AG09309 (cell line): ENCODE data around the gene SEC16B.

Source experiments
- DNase-seq: peaks from one replicate; pipeline ENCODE4 v3.0.0-alpha.2; 2010; ENCODE audit warnings: low read depth
- H3K4me3 ChIP-seq: 2 replicates; pipeline ENCODE4 v1.5.1; 2011; ENCODE audit warnings: mild to moderate bottlenecking, low read depth, low read length, moderate library complexity; ENCODE audit not compliant: control insufficient read depth
- TF ChIP-seq, protein P1 (sequence below): IDR thresholded peaks from 2 replicates; pipeline ENCODE4 v1.5.1; 2011; ENCODE audit warnings: mild to moderate bottlenecking, low read depth, low read length, inconsistent platforms; ENCODE audit not compliant: insufficient read depth, control insufficient read depth; ENCODE audit errors: missing control alignments

SEC16B gene

DNA sequence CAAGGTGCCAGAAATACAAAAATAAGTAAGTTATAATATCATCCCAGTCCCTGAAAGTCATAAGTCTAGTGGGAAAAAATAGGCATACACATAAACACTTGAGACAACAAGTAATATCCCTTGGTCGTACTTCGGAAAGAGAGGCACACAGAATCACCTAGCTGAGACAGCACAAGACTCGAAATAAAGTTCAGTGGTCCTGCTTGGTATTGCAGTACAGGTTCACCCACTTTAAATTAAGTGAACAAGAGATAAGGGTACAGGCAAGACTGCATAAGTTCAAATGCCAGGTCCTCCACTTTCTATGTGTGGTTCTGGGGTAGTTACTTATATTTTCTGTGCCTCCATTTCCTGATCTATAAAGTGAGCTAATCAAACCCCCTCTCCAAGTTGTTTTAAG is 47.6 kb downstream of the SEC16B start:
- H3K4me3 ChIP-seq, result no peak overlapping the region
- TF ChIP-seq, protein P1, sequence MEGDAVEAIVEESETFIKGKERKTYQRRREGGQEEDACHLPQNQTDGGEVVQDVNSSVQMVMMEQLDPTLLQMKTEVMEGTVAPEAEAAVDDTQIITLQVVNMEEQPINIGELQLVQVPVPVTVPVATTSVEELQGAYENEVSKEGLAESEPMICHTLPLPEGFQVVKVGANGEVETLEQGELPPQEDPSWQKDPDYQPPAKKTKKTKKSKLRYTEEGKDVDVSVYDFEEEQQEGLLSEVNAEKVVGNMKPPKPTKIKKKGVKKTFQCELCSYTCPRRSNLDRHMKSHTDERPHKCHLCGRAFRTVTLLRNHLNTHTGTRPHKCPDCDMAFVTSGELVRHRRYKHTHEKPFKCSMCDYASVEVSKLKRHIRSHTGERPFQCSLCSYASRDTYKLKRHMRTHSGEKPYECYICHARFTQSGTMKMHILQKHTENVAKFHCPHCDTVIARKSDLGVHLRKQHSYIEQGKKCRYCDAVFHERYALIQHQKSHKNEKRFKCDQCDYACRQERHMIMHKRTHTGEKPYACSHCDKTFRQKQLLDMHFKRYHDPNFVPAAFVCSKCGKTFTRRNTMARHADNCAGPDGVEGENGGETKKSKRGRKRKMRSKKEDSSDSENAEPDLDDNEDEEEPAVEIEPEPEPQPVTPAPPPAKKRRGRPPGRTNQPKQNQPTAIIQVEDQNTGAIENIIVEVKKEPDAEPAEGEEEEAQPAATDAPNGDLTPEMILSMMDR, result no peak
- no peak for DNase-seq

DNA sequence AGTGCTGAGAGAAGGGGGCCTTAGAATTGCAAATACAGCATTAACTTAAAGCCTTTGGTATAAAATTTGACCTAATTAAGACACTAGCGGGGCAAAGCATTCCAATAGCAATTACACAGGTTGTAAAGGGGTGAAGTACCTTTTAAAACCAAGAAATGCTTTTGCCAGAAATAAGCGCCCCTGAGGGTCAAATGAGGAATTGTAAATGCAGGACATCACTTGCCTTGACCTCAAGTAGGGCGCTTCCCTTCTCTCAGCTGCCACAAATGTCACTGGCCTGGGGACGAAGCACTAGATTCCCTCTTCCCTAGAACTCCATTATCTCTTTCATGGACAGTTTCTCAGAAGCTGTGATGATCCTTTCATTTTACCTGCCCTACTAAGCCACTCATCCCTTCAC is 48.3 kb downstream of the SEC16B start:
- H3K4me3 ChIP-seq, result no peak overlapping the region
- no peak for DNase-seq
- TF ChIP-seq, protein P1, result no peak

DNA sequence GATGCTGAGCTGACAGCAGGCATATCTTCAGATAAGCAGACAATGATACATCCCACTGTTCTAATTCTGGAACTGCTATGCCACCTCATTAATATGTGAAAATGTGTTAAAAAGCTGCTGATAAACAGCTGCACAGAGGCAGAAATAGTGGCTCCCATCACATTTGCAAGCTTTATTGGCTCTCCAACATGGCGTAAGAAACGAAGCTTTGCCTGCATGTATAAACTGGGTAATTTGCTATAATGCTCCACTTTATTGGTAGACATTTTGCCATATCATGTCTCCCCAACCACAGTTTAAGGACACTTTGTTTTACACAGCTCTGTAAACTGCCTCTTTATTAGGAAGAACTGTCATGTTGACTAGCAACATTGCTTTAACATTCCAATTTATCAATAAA is 49.8 kb downstream of the SEC16B start:
- TF ChIP-seq, protein P1, result no peak
- no peak for DNase-seq
- no peak overlapping the region for H3K4me3 ChIP-seq

DNA sequence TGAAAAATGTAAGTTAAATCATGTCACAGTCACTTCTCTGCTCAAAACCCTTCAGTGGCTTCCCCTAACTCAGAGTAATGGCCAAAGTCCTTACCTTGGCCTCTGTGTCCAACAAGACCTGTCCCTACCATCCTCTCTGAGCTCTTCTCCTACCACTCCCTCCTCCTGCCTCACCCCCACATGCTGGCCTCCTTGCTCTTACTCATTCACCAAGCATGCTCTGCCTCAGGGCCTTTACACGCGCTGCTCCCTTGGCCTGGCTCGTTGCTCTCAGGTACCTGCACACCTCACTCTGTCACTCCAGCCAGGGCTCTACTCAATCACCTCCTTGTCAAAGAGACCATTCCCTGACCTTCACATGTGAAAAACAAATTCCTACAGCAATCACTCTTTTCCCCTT is 54.2 kb downstream of the SEC16B start:
- DNase-seq, result no peak
- H3K4me3 ChIP-seq, result no peak overlapping the region
- TF ChIP-seq, protein P1, result no peak

DNA sequence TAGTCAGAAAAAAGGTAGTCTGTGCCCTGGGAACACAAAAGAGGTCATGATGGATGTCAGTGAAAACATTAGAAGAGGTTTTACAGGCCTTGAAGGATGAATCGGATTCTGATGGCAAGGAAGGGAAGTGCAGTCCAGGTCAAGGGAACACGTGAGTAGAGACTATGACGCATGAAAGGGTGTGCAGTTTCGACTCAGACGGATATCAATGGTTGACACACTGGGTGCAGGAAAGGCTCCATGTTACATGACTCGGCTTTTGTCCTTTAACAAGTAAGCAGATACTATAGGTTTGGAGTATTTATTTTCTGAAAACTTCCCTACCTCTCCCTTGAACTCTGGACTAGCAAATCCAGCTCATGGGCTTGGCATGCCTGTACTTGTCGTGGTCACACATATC is 55.3 kb downstream of the SEC16B start:
- TF ChIP-seq, protein P1, result no peak
- H3K4me3 ChIP-seq, result no peak overlapping the region
- no peak for DNase-seq

DNA sequence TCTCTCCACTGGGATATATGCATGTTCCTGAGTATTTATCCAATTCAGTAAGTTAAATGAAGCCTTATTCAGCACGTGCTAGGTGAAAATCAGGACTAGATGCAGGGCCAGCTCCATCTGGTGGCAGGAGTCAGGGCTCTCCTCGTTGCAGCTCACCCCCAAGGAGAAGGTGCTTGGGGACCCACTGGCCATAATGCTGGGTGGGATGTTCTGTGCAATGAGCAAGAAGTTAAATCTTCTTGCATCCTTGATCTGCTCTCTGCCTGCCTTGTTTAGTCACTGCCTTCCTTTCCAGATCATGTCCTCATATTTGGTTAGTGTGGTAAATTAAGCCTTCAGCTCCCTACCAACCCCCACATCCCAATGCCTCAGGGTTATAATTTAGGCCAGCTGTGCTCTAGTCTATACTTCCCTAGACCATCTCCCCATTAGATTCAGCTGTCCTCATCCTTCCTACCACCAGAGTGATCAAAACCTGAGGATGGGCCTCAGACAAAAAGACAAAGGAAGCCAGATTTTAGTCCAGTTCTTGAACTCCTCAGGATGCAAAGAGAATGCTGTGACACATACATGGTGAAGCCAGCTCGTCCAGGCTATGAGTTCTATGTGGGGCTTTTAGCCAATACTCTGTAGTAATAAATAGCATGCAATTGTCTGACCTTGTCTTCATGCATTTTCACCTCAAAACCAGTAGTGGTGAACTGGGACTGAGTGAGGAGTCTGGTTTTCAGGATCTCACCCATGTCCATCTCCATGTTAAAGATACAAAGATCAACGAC is 55.9 kb downstream of the SEC16B start:
- H3K4me3 ChIP-seq, result no peak overlapping the region
- no peak for DNase-seq
- TF ChIP-seq, protein P1, result peak; percentile 80
